H9 (cell line): ENCODE data around the gene RRP1B. TPM values are rescaled to one million over a fixed set of nuclear protein-coding genes. Genes with fewer than 3 reads are reported as not detected.

Source experiments
- DNase-seq: peaks from one replicate; pipeline ENCODE4 v3.0.0-alpha.2; 2017
- H2AFZ ChIP-seq: one replicate; pipeline ENCODE4 v1.6.1; 2013; ENCODE audit warnings: mild to moderate bottlenecking, low read length, control low read depth, moderate library complexity
- H2AK5ac ChIP-seq: 2 replicates; pipeline ENCODE4 v1.6.1; 2013; ENCODE audit warnings: low read length, control low read depth, mixed read lengths; ENCODE audit not compliant: insufficient read length
- H2BK120ac ChIP-seq: one replicate; pipeline ENCODE4 v1.6.1; 2013; ENCODE audit warnings: low read depth, mild to moderate bottlenecking, low read length, control low read depth, inconsistent platforms; ENCODE audit not compliant: poor library complexity, severe bottlenecking
- H2BK12ac ChIP-seq: 2 replicates; pipeline ENCODE4 v1.6.1; 2013; ENCODE audit warnings: low read length, control low read depth, mixed read lengths, low read depth; ENCODE audit not compliant: insufficient read length
- H2BK15ac ChIP-seq: 2 replicates; pipeline ENCODE4 v1.6.1; 2013; ENCODE audit warnings: low read depth, low read length, control low read depth
- H2BK20ac ChIP-seq: one replicate; pipeline ENCODE4 v1.6.1; 2013; ENCODE audit warnings: low read depth, mild to moderate bottlenecking, low read length, control low read depth, inconsistent platforms; ENCODE audit not compliant: poor library complexity, severe bottlenecking
- H2BK5ac ChIP-seq: 2 replicates; pipeline ENCODE4 v1.6.1; 2013; ENCODE audit warnings: low read length, control low read depth, mixed read lengths; ENCODE audit not compliant: insufficient read length
- H3K14ac ChIP-seq: 2 replicates; pipeline ENCODE4 v1.6.1; 2013; ENCODE audit warnings: low read length, control low read depth; ENCODE audit not compliant: insufficient read depth
- H3K18ac ChIP-seq: 2 replicates; pipeline ENCODE4 v1.6.1; 2013; ENCODE audit warnings: low read depth, mild to moderate bottlenecking, mixed read lengths, low read length, control low read depth; ENCODE audit not compliant: insufficient read length
- H3K23ac ChIP-seq: 2 replicates; pipeline ENCODE4 v1.6.1; 2013; ENCODE audit warnings: low read length, control low read depth, mixed read lengths, low read depth; ENCODE audit not compliant: insufficient read length
- H3K23me2 ChIP-seq: 2 replicates; pipeline ENCODE4 v1.6.1; 2013; ENCODE audit warnings: low read depth, mild to moderate bottlenecking, mixed read lengths, low read length, control low read depth; ENCODE audit not compliant: insufficient read length, poor library complexity, severe bottlenecking
- H3K27ac ChIP-seq: 2 replicates; pipeline ENCODE4 v1.5.1; 2013; ENCODE audit warnings: low read length, control low read depth, mixed read lengths, low read depth; ENCODE audit not compliant: insufficient read length
- H3K27me3 ChIP-seq: 2 replicates; pipeline ENCODE4 v1.6.1; 2013; ENCODE audit warnings: low read length, control low read depth, inconsistent platforms; ENCODE audit not compliant: insufficient read depth
- H3K4ac ChIP-seq: 2 replicates; pipeline ENCODE4 v1.6.1; 2013; ENCODE audit warnings: low read depth, mild to moderate bottlenecking, control low read depth, inconsistent platforms, low read length, moderate library complexity
- H3K4me1 ChIP-seq: 2 replicates; pipeline ENCODE4 v1.6.1; 2013; ENCODE audit warnings: low read length, control low read depth, inconsistent platforms; ENCODE audit not compliant: insufficient read depth
- H3K4me2 ChIP-seq: 2 replicates; pipeline ENCODE4 v1.6.1; 2013; ENCODE audit warnings: low read length, control low read depth, mixed read lengths; ENCODE audit not compliant: insufficient read length, insufficient read depth
- H3K56ac ChIP-seq: 2 replicates; pipeline ENCODE4 v1.6.1; 2013; ENCODE audit warnings: low read depth, mild to moderate bottlenecking, mixed read lengths, low read length, control low read depth; ENCODE audit not compliant: insufficient read length
- H3K79me1 ChIP-seq: 2 replicates; pipeline ENCODE4 v1.6.1; 2013; ENCODE audit warnings: low read depth, mild to moderate bottlenecking, moderate library complexity, low read length, control low read depth, inconsistent platforms; ENCODE audit not compliant: insufficient read depth, poor library complexity, severe bottlenecking
- H3K79me2 ChIP-seq: 2 replicates; pipeline ENCODE4 v1.6.1; 2013; ENCODE audit warnings: low read length, control low read depth, inconsistent platforms; ENCODE audit not compliant: insufficient read depth
- H3K9ac ChIP-seq: 2 replicates; pipeline ENCODE4 v1.6.1; 2013; ENCODE audit warnings: low read length, control low read depth, mixed read lengths; ENCODE audit not compliant: insufficient read length; ENCODE audit errors: extremely low read depth
- H3K9me3 ChIP-seq: one replicate; pipeline ENCODE4 v1.6.1; 2013; ENCODE audit warnings: low read depth, low read length, inconsistent platforms; ENCODE audit not compliant: control insufficient read depth
- H3T11ph ChIP-seq: one replicate; pipeline ENCODE4 v1.6.1; 2013; ENCODE audit warnings: mild to moderate bottlenecking, low read length, control low read depth, inconsistent platforms
- H4K20me1 ChIP-seq: one replicate; pipeline ENCODE4 v1.6.1; 2013; ENCODE audit not compliant: control insufficient read depth, insufficient read length, insufficient read depth
- H4K5ac ChIP-seq: 2 replicates; pipeline ENCODE4 v1.6.1; 2013; ENCODE audit warnings: low read depth, mild to moderate bottlenecking, mixed read lengths, low read length, control low read depth; ENCODE audit not compliant: insufficient read length
- H4K8ac ChIP-seq: replicated peaks from 2 replicates; pipeline ENCODE4 v1.6.1; 2013; ENCODE audit warnings: low read length, control low read depth, mixed read lengths, low read depth; ENCODE audit not compliant: insufficient read length
- H4K91ac ChIP-seq: 2 replicates; pipeline ENCODE4 v1.6.1; 2013; ENCODE audit warnings: low read depth, mild to moderate bottlenecking, moderate library complexity, mixed read lengths, low read length, control low read depth; ENCODE audit not compliant: insufficient read length
- H3K27ac Mint-ChIP-seq, 3 experiments: 2 replicates in 2 of 3; 3 replicates in 1 of 3; pipeline ENCODE4 v1.8.0; 2020 to 2021; ENCODE audit warnings: mixed read lengths in 3 of 3, mild to moderate bottlenecking in 1 of 3, moderate library complexity in 1 of 3
- H3K27me3 Mint-ChIP-seq: 2 replicates; pipeline ENCODE4 v1.8.0; 2021; ENCODE audit warnings: low read depth, mild to moderate bottlenecking, moderate library complexity, mixed read lengths
- H3K36me3 Mint-ChIP-seq, 3 experiments: 2 replicates in 2 of 3; 3 replicates in 1 of 3; pipeline ENCODE4 v1.8.0; 2020 to 2021; ENCODE audit warnings: low read depth in 3 of 3, mixed read lengths in 3 of 3; ENCODE audit not compliant: insufficient read depth in 1 of 3
- H3K4me1 Mint-ChIP-seq, 2 experiments: 2 replicates each; pipeline ENCODE4 v1.8.0; 2020; ENCODE audit warnings: mixed read lengths in 2 of 2
- H3K4me3 Mint-ChIP-seq, 2 experiments: 2 replicates in 1 of 2; 3 replicates in 1 of 2; pipeline ENCODE4 v1.8.0; 2020 to 2021; ENCODE audit warnings: mild to moderate bottlenecking in 2 of 2, mixed read lengths in 2 of 2, moderate library complexity in 1 of 2
- H3K9me3 Mint-ChIP-seq, 2 experiments: 2 replicates in 1 of 2; 3 replicates in 1 of 2; pipeline ENCODE4 v1.8.0; 2020; ENCODE audit warnings: mild to moderate bottlenecking in 2 of 2, mixed read lengths in 2 of 2, moderate library complexity in 1 of 2
- CTCF ChIP-seq: fragments of 200-600 bp; sonication (generic); conservative IDR thresholded peaks from 3 replicates; pipeline ENCODE4 v1.8.0; 2021; ENCODE audit warnings: antibody characterized with exemption, mild to moderate bottlenecking
- WGBS: extraction: QIAGEN DNeasy Blood & Tissue Kit; methylation state at CpG from one replicate; pipeline ENCODE4 v1.1.7; 2013; ENCODE audit warnings: missing lambda C conversion rate, low lambda C conversion rate, mixed read lengths; ENCODE audit not compliant: insufficient read length; ENCODE audit errors: extremely low coverage; 5-methylcytosine and 5-hydroxymethylcytosine counted together
- total RNA-seq: library from RNA; stranded (reverse); gene quantifications from 2 replicates; pipeline ENCODE4 v1.2.1, GENCODE V29; 2021

The RRP1B gene
- total RNA-seq, 1 experiment from 2014 or later, result 96.6 TPM

- no peak for DNase-seq
- Histone ChIP-seq H3T11ph (no peak overlapping the region), H3K23me2 (no peaks in the 10 kb centered on the region), H2BK5ac (no peak overlapping the region), H3K23ac (no peak overlapping the region), H3K18ac (no peak overlapping the region), H3K4ac (no peak overlapping the region), H3K4me1 (no peaks in the 10 kb centered on the region), H3K14ac (no peak overlapping the region), H3K9ac (no peak overlapping the region), H3K27me3 (no peaks in the 10 kb centered on the region), H2BK15ac (no peak overlapping the region), H3K79me1 (no peaks in the 10 kb centered on the region), H3K9me3 (no peaks in the 10 kb centered on the region), H2BK20ac (no peak overlapping the region), H3K79me2 (no peaks in the 10 kb centered on the region), H3K4me2 (no peak overlapping the region), H4K5ac (no peak overlapping the region), H4K8ac (no peak overlapping the region), H4K91ac (no peak overlapping the region), H2AFZ (no peak overlapping the region), H4K20me1 (no peaks in the 10 kb centered on the region), H2AK5ac (no peak overlapping the region), H3K27ac (no peak overlapping the region), H3K56ac (no peak overlapping the region), H2BK12ac (no peak overlapping the region), H2BK120ac (no peak overlapping the region)
- WGBS, result no CpG with 5 or more reads among the region's 3 CpGs
- Mint-ChIP-seq H3K4me3 (no peak overlapping the region), H3K4me1 (no peaks in the 10 kb centered on the region), H3K9me3 (no peaks in the 10 kb centered on the region; a peak in 1 of 5 replicates), H3K36me3 (no peaks in the 10 kb centered on the region), H3K27me3 (no peaks in the 10 kb centered on the region), H3K27ac (no peak overlapping the region)
- TF ChIP-seq CTCF, result no peak
Observed at GRCh38 chr21:43637530-43638158, 21.7 kb upstream of the RRP1B start.
